Measurements from ENCODE around the gene HTR3B. TPM values are rescaled to one million over a fixed set of nuclear protein-coding genes. Genes with fewer than 3 reads are reported as not detected.

Gene HTR3B
- total RNA-seq, 4 donors from 2014 or later, result not detected

- Histone ChIP-seq H3K36me3 (no peaks in the 10 kb centered on the region), H3K27ac (replicated peaks in 1 of 4) (no peak overlapping the region), H3K27me3 (peaks cover 0 to 32% (median 4%) of the 10 kb centered on the region in 4 donors), H3K4me1 (no peaks in the 10 kb centered on the region), H3K4me3 (no peak overlapping the region), H3K9me3 (no peaks in the 10 kb centered on the region)
- intact Hi-C loops (cut with DNase I), result no loop called here
- WGBS, result 58% methylated on average over 4 of the region's 4 CpGs
- no peak for DNase-seq (ENCODE audit: extremely low spot score)
- no peak for TF ChIP-seq POLR2AphosphoS5 (IDR thresholded peaks at IDR 0.05)
- TF ChIP-seq POLR2A (IDR thresholded peaks at IDR 0.05; ENCODE audit: low read depth), result no peak
- no peak for TF ChIP-seq CTCF (IDR thresholded peaks at IDR 0.05)
- TF ChIP-seq EP300 (IDR thresholded peaks at IDR 0.05), result no peak
Observed at GRCh38 chr11:113947994-113948393, 43.4 kb downstream of the HTR3B start.

GRCh38 chr11:113949891-113950290 lies 45.3 kb downstream of the HTR3B start:
- no peaks in the 10 kb centered on the region for H3K4me1 ChIP-seq
- H3K4me3 ChIP-seq, result no peak overlapping the region
- no peaks in the 10 kb centered on the region for H3K9me3 ChIP-seq
- no peak overlapping the region for H3K27ac ChIP-seq (replicated peaks in 1 of 4)
- peaks cover 0 to 47% (median 4%) of the 10 kb centered on the region in 4 donors for H3K27me3 ChIP-seq
- TF ChIP-seq POLR2AphosphoS5 (IDR thresholded peaks at IDR 0.05) (no peak), EP300 (IDR thresholded peaks at IDR 0.05) (no peak), POLR2A (IDR thresholded peaks at IDR 0.05; ENCODE audit: low read depth) (no peak), CTCF (IDR thresholded peaks at IDR 0.05) (no peak)
- no peak for DNase-seq (ENCODE audit: extremely low spot score)
- H3K36me3 ChIP-seq, result no peaks in the 10 kb centered on the region
- WGBS, result 61% methylated on average over 4 of the region's 4 CpGs
- intact Hi-C loops (cut with DNase I), result no loop called here

GRCh38 chr11:113951537-113951936 lies 46.9 kb downstream of the HTR3B start:
- Histone ChIP-seq H3K36me3 (no peaks in the 10 kb centered on the region), H3K27me3 (peaks cover 0 to 62% (median 4%) of the 10 kb centered on the region in 4 donors), H3K9me3 (no peaks in the 10 kb centered on the region), H3K4me3 (no peak overlapping the region), H3K4me1 (no peaks in the 10 kb centered on the region), H3K27ac (replicated peaks in 1 of 4) (no peak overlapping the region)
- TF ChIP-seq EP300 (IDR thresholded peaks at IDR 0.05), result no peak
- no peak for TF ChIP-seq CTCF (IDR thresholded peaks at IDR 0.05)
- TF ChIP-seq POLR2A (IDR thresholded peaks at IDR 0.05; ENCODE audit: low read depth), result no peak
- no peak for TF ChIP-seq POLR2AphosphoS5 (IDR thresholded peaks at IDR 0.05)
- WGBS, result 0% methylated on average over 1 of the region's 5 CpGs
- intact Hi-C loops (cut with DNase I), result no loop called here
- DNase-seq (ENCODE audit: extremely low spot score), result no peak

GRCh38 chr11:113952070-113952469 lies 47.5 kb downstream of the HTR3B start:
- whole genome bisulfite sequencing, result 55% methylated on average over 9 of the region's 10 CpGs
- peaks cover 0 to 67% (median 4%) of the 10 kb centered on the region in 4 donors for H3K27me3 ChIP-seq
- no peaks in the 10 kb centered on the region for H3K4me1 ChIP-seq
- intact Hi-C loops (cut with DNase I), result no loop called here
- H3K9me3 ChIP-seq, result no peaks in the 10 kb centered on the region
- H3K4me3 ChIP-seq, result no peak overlapping the region
- no peak overlapping the region for H3K27ac ChIP-seq (replicated peaks in 1 of 4)
- no peak for DNase-seq (ENCODE audit: extremely low spot score)
- no peaks in the 10 kb centered on the region for H3K36me3 ChIP-seq
- TF ChIP-seq POLR2AphosphoS5 (IDR thresholded peaks at IDR 0.05), result no peak

GRCh38 chr11:113952588-113952987 lies 48.0 kb downstream of the HTR3B start:
- Histone ChIP-seq H3K27ac (replicated peaks in 1 of 4) (no peak overlapping the region), H3K4me1 (no peaks in the 10 kb centered on the region), H3K4me3 (no peak overlapping the region), H3K27me3 (peaks cover 0 to 73% (median 4%) of the 10 kb centered on the region in 4 donors), H3K9me3 (no peaks in the 10 kb centered on the region), H3K36me3 (no peaks in the 10 kb centered on the region)
- WGBS, result 74% methylated on average over 10 of the region's 10 CpGs
- no peak for DNase-seq (ENCODE audit: extremely low spot score)
- TF ChIP-seq POLR2AphosphoS5 (IDR thresholded peaks at IDR 0.05), result no peak
- no peak for TF ChIP-seq POLR2A (IDR thresholded peaks at IDR 0.05; ENCODE audit: low read depth)
- no peak for TF ChIP-seq CTCF (IDR thresholded peaks at IDR 0.05)
- TF ChIP-seq EP300 (IDR thresholded peaks at IDR 0.05), result no peak
- intact Hi-C loops (cut with DNase I), result no loop called here
